NCI-H187 treated with DMSO at 0.1 percent for 48 hours (cell line): ENCODE measurements around the gene PAX6.

Source experiments
- DNase-seq: peaks from one replicate; lab custom pipeline; 2025; lab: John Stamatoyannopoulos, UW

PAX6 gene

GRCh38 chr11:31822175-31822926 is 11.2 kb upstream of the PAX6 start:
- DNase-seq = no peak

GRCh38 chr11:31821766-31822165 is 10.6 kb upstream of the PAX6 start:
- no peak for DNase-seq

DNA sequence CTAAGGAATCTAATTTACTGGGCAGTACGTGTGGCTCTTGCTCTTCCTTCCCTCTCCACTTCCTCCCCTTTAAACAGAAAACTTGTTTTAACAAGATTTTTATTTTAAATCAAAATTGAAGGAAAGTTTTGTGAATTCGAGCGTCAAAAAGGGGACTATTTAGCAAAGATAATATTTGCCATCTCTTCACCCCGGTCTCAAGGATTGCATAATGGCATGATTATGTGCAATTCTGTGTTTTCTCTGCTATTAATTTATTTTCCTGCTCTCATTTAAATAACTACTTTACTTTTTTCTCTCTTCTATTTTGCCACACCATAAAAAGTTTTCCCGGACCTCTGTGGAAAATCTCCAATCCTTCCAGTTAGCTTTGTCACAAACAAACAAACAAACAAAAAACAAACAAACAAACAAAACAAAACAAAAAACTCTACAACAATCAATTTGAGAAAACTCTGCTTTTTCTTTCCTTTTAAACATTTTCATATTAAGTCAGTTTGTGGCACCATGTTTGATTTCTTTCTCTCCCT is 10.2 kb upstream of the PAX6 start:
- DNase-seq = no peak

DNA sequence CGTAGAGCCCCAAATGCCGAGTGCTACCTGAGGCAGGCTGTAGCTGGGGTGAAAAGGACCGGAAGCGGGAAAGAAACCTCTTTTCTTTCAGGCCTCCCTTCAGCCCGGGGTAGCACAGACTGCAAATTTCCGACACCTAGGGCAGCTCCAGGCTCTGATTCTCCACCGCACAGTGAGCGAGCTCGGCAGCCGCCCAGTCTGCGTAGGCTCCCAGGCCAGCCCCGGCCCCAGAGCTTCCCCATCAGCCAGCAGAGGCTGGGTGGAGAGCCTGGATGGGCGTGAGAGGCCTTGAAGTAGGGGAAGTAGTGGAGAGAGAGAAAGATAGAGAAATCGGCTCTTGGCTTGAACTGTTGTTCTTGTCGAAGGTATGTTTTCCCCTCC is 9.3 kb upstream of the PAX6 start:
- no peak for DNase-seq

- DNase-seq = no peak
Measured at GRCh38 chr11:31819621-31820437, 8.7 kb upstream of the PAX6 start.

DNA sequence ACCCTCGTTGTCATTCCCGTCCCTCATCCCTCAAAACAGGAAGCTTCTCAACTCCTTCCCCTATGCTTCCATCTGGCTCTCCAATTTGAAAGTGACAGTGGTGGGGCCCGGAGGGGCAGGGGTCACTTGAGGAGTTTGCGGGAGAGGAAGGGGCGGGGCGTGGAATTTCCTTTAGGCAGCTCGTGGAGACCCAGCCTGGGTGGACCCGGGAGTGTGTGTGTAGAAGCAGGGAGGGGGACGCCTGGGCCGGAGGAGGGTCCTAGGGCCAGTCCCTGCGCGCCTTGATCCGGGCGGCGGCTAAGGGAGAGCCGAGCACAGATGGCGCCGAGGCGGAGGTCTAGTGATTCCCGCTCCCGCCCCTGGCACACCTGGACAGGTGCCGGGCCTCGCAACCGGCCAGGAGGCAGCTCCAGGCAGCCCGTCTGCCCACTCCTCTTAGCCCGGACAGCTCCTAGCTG is 7.8 kb upstream of the PAX6 start:
- no peak for DNase-seq

DNA sequence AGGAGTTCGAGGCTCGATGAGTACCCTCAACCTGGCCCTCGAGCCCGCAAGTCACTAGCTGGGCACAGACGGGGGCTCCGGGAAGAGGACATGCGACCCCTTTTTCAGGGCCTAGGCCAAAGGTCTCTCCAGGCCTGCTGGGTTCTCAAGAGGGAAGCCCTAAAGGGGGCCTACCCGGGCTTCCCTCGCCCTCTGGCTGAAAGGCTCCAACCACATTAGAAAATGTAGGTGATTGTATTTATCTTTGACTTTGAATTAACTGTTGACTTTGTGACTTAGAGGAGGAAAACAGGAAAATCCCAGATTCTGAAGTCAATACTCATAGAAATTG is 7.3 kb upstream of the PAX6 start:
- no peak for DNase-seq

GRCh38 chr11:31817621-31818424 is 6.7 kb upstream of the PAX6 start:
- no peak for DNase-seq

GRCh38 chr11:31817054-31817620 is 6.0 kb upstream of the PAX6 start:
- no peak for DNase-seq

- no peak for DNase-seq
Measured at GRCh38 chr11:31816468-31817053, 5.4 kb upstream of the PAX6 start.

GRCh38 chr11:31815711-31816467 is 4.8 kb upstream of the PAX6 start:
- no peak for DNase-seq

- no peak for DNase-seq
Measured at GRCh38 chr11:31814176-31814868, 3.2 kb upstream of the PAX6 start.

DNA sequence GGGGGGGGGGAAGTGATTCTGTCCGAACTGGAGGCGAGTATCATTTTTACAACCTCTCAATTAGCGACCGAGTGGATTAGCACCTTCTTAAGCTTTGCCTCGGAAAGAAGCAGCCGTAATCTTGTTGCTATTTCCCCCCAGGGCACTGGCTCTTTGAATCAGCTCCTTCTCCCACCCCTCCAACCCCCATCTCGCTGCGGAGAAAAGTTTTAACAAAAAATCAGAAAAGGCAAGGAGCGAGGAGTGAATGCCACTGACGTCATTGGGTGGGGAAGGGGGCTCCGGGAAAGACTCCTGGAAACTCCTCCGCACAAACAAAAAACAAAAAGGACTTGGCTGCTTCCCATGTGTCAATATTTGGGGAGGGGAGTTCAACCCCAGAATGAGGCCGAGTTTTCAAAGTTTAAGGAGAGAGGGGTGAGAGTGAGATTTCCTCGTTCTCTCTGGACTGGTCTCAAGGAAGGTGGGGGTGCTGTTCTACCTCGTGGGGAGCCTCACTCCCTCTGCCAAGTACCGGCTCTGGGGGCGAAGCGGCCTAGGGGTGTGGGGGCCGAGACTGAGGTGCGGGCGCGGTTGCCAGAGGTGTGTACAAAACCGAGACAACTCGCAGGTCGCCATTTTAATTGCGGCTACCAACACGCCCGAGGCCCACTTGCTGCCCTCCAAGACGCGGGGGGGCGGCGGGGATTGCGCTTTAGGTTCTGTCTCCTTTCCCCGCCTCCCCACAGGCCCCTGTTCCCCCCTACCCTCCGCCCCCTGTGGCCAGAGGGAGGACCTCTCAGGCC is 2.5 kb upstream of the PAX6 start:
- DNase-seq = no peak

GRCh38 chr11:31812383-31813381 is 1.6 kb upstream of the PAX6 start:
- no peak for DNase-seq

DNA sequence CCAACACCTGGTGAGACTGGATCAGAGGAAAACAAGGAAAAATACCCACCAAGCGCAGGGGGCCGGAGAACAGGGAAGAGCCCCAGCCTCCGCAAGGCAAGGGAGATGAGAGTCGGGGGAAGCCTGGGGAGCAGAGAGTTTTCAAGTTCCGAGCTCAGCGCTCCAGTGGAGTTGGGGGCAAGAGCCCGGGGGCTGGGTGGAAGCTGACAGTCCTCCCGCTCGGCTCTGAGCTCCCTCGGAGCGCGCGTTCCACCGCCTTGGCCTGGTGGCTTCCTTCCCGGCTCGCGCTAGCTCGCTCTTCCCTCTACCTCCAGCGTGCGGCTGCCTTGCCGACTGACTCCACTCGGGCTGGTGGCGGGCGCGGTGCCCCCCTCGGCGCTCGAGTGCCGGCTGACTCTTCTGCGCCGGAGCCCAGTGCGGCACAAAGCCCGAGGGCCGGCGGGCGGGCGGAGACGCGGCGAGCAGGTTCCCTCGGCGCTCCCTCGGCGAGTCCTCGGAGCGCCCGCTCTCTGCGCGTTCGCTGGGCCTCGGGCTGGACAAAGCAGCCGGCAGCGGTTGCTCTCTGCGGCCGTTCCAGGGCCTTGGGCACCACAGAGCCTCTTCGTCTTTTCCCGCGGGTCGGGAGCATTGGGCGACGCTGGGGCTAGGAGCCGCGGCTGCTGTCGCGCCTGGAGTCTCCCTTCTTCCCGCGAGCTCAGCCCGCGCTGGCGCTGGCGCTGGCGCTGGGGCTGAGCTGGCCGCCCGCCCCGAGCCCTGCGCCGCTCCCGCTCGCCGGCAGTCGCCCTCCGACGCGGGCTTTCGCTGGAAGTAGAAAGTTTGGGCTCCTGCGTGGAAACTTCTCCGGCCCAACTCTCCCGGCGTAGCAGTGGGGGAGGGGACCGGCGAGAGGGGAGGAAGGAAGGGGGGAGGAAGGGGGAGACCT is 1.0 kb downstream of the PAX6 start:
- no peak for DNase-seq

GRCh38 chr11:31809541-31809856 is 1.6 kb downstream of the PAX6 start:
- DNase-seq = no peak
